CD14-positive monocyte (primary cell): ENCODE measurements around the gene TOM1L1. TPM values are rescaled to one million over a fixed set of nuclear protein-coding genes. Genes with fewer than 3 reads are reported as not detected.

Experiments used
- DNase-seq, 3 donors: peaks; one replicate each; pipeline ENCODE4 v3.0.0-alpha.2; 2011 to 2022
- H2AFZ ChIP-seq: 2 replicates; pipeline ENCODE4 v1.6.0; 2012; ENCODE audit warnings: mild to moderate bottlenecking, low read depth, low read length, inconsistent platforms; ENCODE audit not compliant: insufficient read depth, poor library complexity, severe bottlenecking
- H3K27ac ChIP-seq, 2 donors: 1 replicate in 1 of 2; 2 replicates in 1 of 2; pipeline ENCODE4 v1.5.1; 2012 to 2013; ENCODE audit warnings: low read length in 2 of 2, control low read depth in 1 of 2, inconsistent platforms in 1 of 2, low read depth in 1 of 2, mild to moderate bottlenecking in 1 of 2
- H3K27me3 ChIP-seq, 2 donors: one replicate each; pipeline versions ENCODE4 v1.6.0 to v1.6.1; 2011 to 2013; ENCODE audit warnings: low read length in 2 of 2; ENCODE audit not compliant: control insufficient read depth in 2 of 2, insufficient read depth in 2 of 2
- H3K36me3 ChIP-seq, 2 donors: replicated peaks in 1 of 2; 1 replicate in 1 of 2; 2 replicates in 1 of 2; pipeline versions ENCODE4 v1.5.1 to v1.6.1; 2012 to 2013; ENCODE audit warnings: low read length in 2 of 2, control low read depth in 1 of 2, inconsistent platforms in 1 of 2, mild to moderate bottlenecking in 1 of 2; ENCODE audit not compliant: insufficient read depth in 2 of 2, control insufficient read depth in 1 of 2
- H3K4me1 ChIP-seq, 2 donors: 1 replicate in 1 of 2; 2 replicates in 1 of 2; pipeline versions ENCODE4 v1.5.1 to v1.6.1; 2012 to 2013; ENCODE audit warnings: low read length in 2 of 2, control low read depth in 1 of 2, inconsistent platforms in 1 of 2, mild to moderate bottlenecking in 1 of 2, moderate library complexity in 1 of 2; ENCODE audit not compliant: insufficient read depth in 2 of 2, control insufficient read depth in 1 of 2
- H3K4me2 ChIP-seq: replicated peaks from 2 replicates; pipeline ENCODE3; 2012; ENCODE audit warnings: low read length, moderate library complexity, mild to moderate bottlenecking; ENCODE audit not compliant: poor library complexity, severe bottlenecking; ENCODE audit errors: extremely low read depth
- H3K4me3 ChIP-seq, 3 experiments: fragments of 200-600 bp in 1 of 3; sonication (generic) in 1 of 3; replicated peaks in 1 of 3; 1 replicate in 2 of 3; 2 replicates in 1 of 3; pipeline ENCODE4 v1.5.1; 2011 to 2013; ENCODE audit warnings: low read length in 3 of 3, mild to moderate bottlenecking in 3 of 3, control low read depth in 2 of 3, low read depth in 2 of 3, inconsistent platforms in 1 of 3, moderate library complexity in 1 of 3
- H3K79me2 ChIP-seq: 2 replicates; pipeline ENCODE4 v1.6.0; 2012; ENCODE audit warnings: mild to moderate bottlenecking, control low read depth, inconsistent platforms, low read length, moderate library complexity; ENCODE audit not compliant: insufficient read depth
- H3K9ac ChIP-seq: 2 replicates; pipeline ENCODE4 v1.6.0; 2017; ENCODE audit warnings: low read length, mild to moderate bottlenecking; ENCODE audit not compliant: insufficient read depth, poor library complexity, severe bottlenecking
- H3K9me3 ChIP-seq, 2 donors: replicated peaks in 1 of 2; 1 replicate in 1 of 2; 2 replicates in 1 of 2; pipeline versions ENCODE4 v1.5.1 to v1.6.1; 2012 to 2013; ENCODE audit warnings: low read length in 2 of 2, control low read depth in 1 of 2; ENCODE audit not compliant: control insufficient read depth in 1 of 2, insufficient read depth in 1 of 2
- H4K20me1 ChIP-seq: 2 replicates; pipeline ENCODE4 v1.6.0; 2012; ENCODE audit warnings: mild to moderate bottlenecking, low read length, control low read depth, moderate library complexity; ENCODE audit not compliant: insufficient read depth
- H3K27ac Mint-ChIP-seq, 7 donors: one replicate each; pipeline ENCODE4 v1.8.0; 2020; ENCODE audit warnings: mild to moderate bottlenecking in 7 of 7, mixed read lengths in 7 of 7, moderate library complexity in 6 of 7, inconsistent platforms in 2 of 7
- H3K27me3 Mint-ChIP-seq, 3 donors: one replicate each; pipeline ENCODE4 v1.8.0; 2021 to 2022; ENCODE audit warnings: low read depth in 3 of 3, mild to moderate bottlenecking in 3 of 3, mixed read lengths in 3 of 3, moderate library complexity in 3 of 3, inconsistent platforms in 1 of 3
- H3K36me3 Mint-ChIP-seq, 2 donors: one replicate each; pipeline ENCODE4 v1.8.0; 2020; ENCODE audit warnings: mixed read lengths in 2 of 2, inconsistent platforms in 1 of 2, mild to moderate bottlenecking in 1 of 2
- H3K4me1 Mint-ChIP-seq: one replicate; pipeline ENCODE4 v1.8.0; 2020; ENCODE audit warnings: mild to moderate bottlenecking, mixed read lengths
- H3K4me3 Mint-ChIP-seq, 2 donors: one replicate each; pipeline ENCODE4 v1.8.0; 2020; ENCODE audit warnings: mild to moderate bottlenecking in 2 of 2, mixed read lengths in 2 of 2, moderate library complexity in 1 of 2
- H3K9me3 Mint-ChIP-seq, 7 donors: one replicate each; pipeline ENCODE4 v1.8.0; 2020 to 2022; ENCODE audit warnings: mixed read lengths in 7 of 7, mild to moderate bottlenecking in 6 of 7, moderate library complexity in 6 of 7, inconsistent platforms in 2 of 7
- WGBS: methylation state at CpG from one replicate; pipeline ENCODE4 v1.1.5; 2013; ENCODE audit warnings: missing lambda C conversion rate; ENCODE audit not compliant: insufficient coverage; 5-methylcytosine and 5-hydroxymethylcytosine counted together
- intact Hi-C, 2 donors: fragments of 100-400 bp; cut with micrococcal nuclease; formaldehyde crosslinking; loops; one replicate each; pipeline versions ENCODE4 v1.15.0 to v1.15.1; 2023
- polyA plus RNA-seq, 3 donors: library from polyadenylated mRNA; depleted of rRNA in 1 of 3; unstranded in 2 of 3; stranded (reverse) in 1 of 3; fragments of 300-500 nt in 2 of 3; fragments of >200 nt in 1 of 3; fragmentation: Illumina TruSeq in 2 of 3; gene quantifications; 1 replicate in 2 of 3; 2 replicates in 1 of 3; pipeline ENCODE4 v1.2.3, GENCODE V29; 2012 to 2021
- TF ChIP-seq, protein P1 (sequence below): fragments of 200-600 bp; IDR thresholded peaks from one replicate; pipeline ENCODE4 v1.8.0; 2022; ENCODE audit warnings: antibody characterized with exemption, mild to moderate bottlenecking

The TOM1L1 gene
- polyA plus RNA-seq, 3 donors: 0.32 TPM; not detected in 2

DNA sequence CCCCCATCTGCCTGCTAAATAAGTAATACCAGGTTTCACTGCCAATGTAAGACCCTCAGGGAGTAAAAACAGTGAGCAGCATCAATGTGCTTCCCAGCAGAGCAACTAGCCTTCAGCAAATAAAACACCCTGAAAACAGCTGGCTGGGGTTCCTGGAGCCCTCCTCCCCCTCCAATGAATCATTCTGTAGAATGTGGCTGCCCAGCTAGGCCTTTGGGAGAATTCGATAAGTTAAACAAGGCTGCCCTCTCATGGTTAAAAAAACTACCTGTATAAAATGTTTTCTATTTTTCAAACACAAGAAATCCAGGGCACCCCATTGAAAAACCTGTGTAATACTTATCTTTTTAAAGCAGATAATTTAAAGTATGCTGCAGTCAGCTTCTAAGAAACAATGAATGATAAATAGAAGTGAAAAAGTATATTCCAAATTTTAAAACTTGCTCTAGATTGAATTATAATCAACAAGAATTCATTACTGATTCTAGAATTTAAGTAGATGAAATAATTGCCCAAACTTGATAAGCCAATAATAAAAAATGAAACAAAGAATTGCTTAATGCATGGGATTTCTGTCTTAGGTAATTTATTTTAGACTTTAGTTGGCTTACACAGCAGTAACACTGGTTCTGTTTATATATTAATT is 9.4 kb upstream of the TOM1L1 start:
- H3K4me3 ChIP-seq: no peak overlapping the region
- H3K79me2 ChIP-seq: no peaks in the 10 kb centered on the region
- H4K20me1 ChIP-seq: no peaks in the 10 kb centered on the region
- no peak overlapping the region for H2AFZ ChIP-seq
- no peaks in the 10 kb centered on the region for H3K27me3 ChIP-seq
- H3K36me3 Mint-ChIP-seq: no peaks in the 10 kb centered on the region
- no peak overlapping the region for H3K27ac ChIP-seq
- H3K4me3 Mint-ChIP-seq: no peak overlapping the region
- TF ChIP-seq, protein P1, sequence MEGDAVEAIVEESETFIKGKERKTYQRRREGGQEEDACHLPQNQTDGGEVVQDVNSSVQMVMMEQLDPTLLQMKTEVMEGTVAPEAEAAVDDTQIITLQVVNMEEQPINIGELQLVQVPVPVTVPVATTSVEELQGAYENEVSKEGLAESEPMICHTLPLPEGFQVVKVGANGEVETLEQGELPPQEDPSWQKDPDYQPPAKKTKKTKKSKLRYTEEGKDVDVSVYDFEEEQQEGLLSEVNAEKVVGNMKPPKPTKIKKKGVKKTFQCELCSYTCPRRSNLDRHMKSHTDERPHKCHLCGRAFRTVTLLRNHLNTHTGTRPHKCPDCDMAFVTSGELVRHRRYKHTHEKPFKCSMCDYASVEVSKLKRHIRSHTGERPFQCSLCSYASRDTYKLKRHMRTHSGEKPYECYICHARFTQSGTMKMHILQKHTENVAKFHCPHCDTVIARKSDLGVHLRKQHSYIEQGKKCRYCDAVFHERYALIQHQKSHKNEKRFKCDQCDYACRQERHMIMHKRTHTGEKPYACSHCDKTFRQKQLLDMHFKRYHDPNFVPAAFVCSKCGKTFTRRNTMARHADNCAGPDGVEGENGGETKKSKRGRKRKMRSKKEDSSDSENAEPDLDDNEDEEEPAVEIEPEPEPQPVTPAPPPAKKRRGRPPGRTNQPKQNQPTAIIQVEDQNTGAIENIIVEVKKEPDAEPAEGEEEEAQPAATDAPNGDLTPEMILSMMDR: no peak
- WGBS: no CpG with 5 or more reads among the region's 1 CpG
- no peaks in the 10 kb centered on the region for H3K4me1 Mint-ChIP-seq
- intact Hi-C loops: no loop called here
- H3K36me3 ChIP-seq: no peaks in the 10 kb centered on the region
- peaks cover 0 to 5% (median 2%) of the 10 kb centered on the region in 3 donors for H3K27me3 Mint-ChIP-seq
- no peak overlapping the region for H3K4me2 ChIP-seq
- no peak overlapping the region for H3K27ac Mint-ChIP-seq
- no peaks in the 10 kb centered on the region for H3K9me3 Mint-ChIP-seq
- no peaks in the 10 kb centered on the region for H3K4me1 ChIP-seq
- DNase-seq: no peak
- H3K9me3 ChIP-seq: no peaks in the 10 kb centered on the region
- no peak overlapping the region for H3K9ac ChIP-seq

DNA sequence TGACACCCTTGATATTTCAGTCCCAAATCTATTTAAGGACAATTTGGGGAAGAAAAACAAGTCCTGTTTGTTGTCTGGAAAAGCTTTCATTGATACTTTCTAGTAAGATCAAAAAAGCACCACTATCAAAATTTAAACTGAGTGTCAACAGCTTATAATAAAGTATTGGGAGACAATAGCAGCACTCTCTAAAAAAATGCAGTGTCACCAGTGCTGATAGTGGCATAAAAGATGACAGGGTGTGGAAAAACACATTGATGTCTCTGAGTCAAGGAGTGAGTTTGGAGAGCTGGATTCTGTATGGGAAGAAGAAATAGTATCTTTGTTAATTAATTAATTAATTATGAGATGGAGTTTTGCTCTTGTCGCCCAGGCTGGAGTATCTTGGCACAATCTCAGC is 8.3 kb upstream of the TOM1L1 start:
- Histone ChIP-seq H3K4me1 (no peaks in the 10 kb centered on the region), H4K20me1 (no peaks in the 10 kb centered on the region), H3K4me2 (no peak overlapping the region), H3K4me3 (no peak overlapping the region), H3K79me2 (no peaks in the 10 kb centered on the region), H2AFZ (no peak overlapping the region), H3K36me3 (no peaks in the 10 kb centered on the region), H3K9me3 (no peaks in the 10 kb centered on the region), H3K27ac (no peak overlapping the region), H3K9ac (no peak overlapping the region), H3K27me3 (no peaks in the 10 kb centered on the region)
- intact Hi-C loops: no loop called here
- peaks cover 0 to 2% (median 0%) of the 10 kb centered on the region in 7 donors for H3K9me3 Mint-ChIP-seq
- WGBS: no CpG with 5 or more reads among the region's 1 CpG
- peaks cover 0 to 9% (median 2%) of the 10 kb centered on the region in 3 donors for H3K27me3 Mint-ChIP-seq
- no peaks in the 10 kb centered on the region for H3K4me1 Mint-ChIP-seq
- no peak overlapping the region for H3K4me3 Mint-ChIP-seq
- DNase-seq: no peak
- TF ChIP-seq, protein P1: no peak
- H3K27ac Mint-ChIP-seq: no peak overlapping the region
- H3K36me3 Mint-ChIP-seq: no peaks in the 10 kb centered on the region
